PC-3 (cell line): Measurements from ENCODE around the gene PPM1F.

ENCODE experiments used
- EZH2 ChIP-seq: fragments of 300-600 bp; sonication (generic); IDR thresholded peaks from one replicate; pipeline ENCODE4 v1.6.1; 2017; ENCODE audit warnings: antibody characterized with exemption, mild to moderate bottlenecking, low read length; ENCODE audit not compliant: unreplicated experiment
- EZH2phosphoT487 ChIP-seq: fragments of 300-600 bp; sonication (generic); IDR thresholded peaks from 2 replicates; pipeline ENCODE4 v1.6.1; 2018; ENCODE audit warnings: mild to moderate bottlenecking, antibody characterized with exemption, low read length, borderline replicate concordance
- TF ChIP-seq, protein P1 (sequence below): fragments of 300-600 bp; sonication (generic); conservative IDR thresholded peaks from 2 replicates; pipeline ENCODE4 v1.5.1; 2017; ENCODE audit warnings: antibody characterized with exemption, low read depth, mild to moderate bottlenecking, low read length

- TF ChIP-seq, protein P1, sequence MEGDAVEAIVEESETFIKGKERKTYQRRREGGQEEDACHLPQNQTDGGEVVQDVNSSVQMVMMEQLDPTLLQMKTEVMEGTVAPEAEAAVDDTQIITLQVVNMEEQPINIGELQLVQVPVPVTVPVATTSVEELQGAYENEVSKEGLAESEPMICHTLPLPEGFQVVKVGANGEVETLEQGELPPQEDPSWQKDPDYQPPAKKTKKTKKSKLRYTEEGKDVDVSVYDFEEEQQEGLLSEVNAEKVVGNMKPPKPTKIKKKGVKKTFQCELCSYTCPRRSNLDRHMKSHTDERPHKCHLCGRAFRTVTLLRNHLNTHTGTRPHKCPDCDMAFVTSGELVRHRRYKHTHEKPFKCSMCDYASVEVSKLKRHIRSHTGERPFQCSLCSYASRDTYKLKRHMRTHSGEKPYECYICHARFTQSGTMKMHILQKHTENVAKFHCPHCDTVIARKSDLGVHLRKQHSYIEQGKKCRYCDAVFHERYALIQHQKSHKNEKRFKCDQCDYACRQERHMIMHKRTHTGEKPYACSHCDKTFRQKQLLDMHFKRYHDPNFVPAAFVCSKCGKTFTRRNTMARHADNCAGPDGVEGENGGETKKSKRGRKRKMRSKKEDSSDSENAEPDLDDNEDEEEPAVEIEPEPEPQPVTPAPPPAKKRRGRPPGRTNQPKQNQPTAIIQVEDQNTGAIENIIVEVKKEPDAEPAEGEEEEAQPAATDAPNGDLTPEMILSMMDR, result no peak
- no peak for TF ChIP-seq EZH2
- no peak for TF ChIP-seq EZH2phosphoT487
Observed at GRCh38 chr22:21991304-21991596, 38.6 kb upstream of the PPM1F start.
